T-helper 22 cell (primary cell): Measurements from ENCODE around the gene SMC1B.
"Not testable (repeated sequence)": the region's sequence is repeated elsewhere in the genome, so short reads cannot be mapped to it uniquely, and the experiment has no call there.

ENCODE experiments used
- DNase-seq: peaks from one replicate; pipeline ENCODE4 v3.0.0-alpha.2; 2020; ENCODE audit warnings: low read depth

Gene SMC1B

GRCh38 chr22:45420011-45420410 lies 6.6 kb upstream of the SMC1B start:
- DNase-seq: no peak

GRCh38 chr22:45418770-45419138 lies 5.4 kb upstream of the SMC1B start:
- DNase-seq: no peak

- no peak for DNase-seq
Observed at GRCh38 chr22:45418056-45418769, 4.8 kb upstream of the SMC1B start.

- no peak for DNase-seq
Observed at GRCh38 chr22:45413013-45413367, 409 bp downstream of the SMC1B start.

- no peak for DNase-seq
Observed at GRCh38 chr22:45407793-45408192, 5.6 kb downstream of the SMC1B start.

- no peak for DNase-seq
Observed at GRCh38 chr22:45402466-45402985, 10.9 kb downstream of the SMC1B start.

- no peak for DNase-seq
Observed at GRCh38 chr22:45399712-45400445, 13.5 kb downstream of the SMC1B start.

GRCh38 chr22:45398214-45398613 lies 15.2 kb downstream of the SMC1B start:
- DNase-seq: no peak

GRCh38 chr22:45397806-45398205 lies 15.6 kb downstream of the SMC1B start:
- DNase-seq: no peak

- DNase-seq: no peak
Observed at GRCh38 chr22:45389546-45389945, 23.9 kb downstream of the SMC1B start.

GRCh38 chr22:45381348-45381747 lies 32.1 kb downstream of the SMC1B start:
- DNase-seq: no peak

- DNase-seq: no peak
Observed at GRCh38 chr22:45376703-45377102, 36.7 kb downstream of the SMC1B start.

GRCh38 chr22:45376009-45376408 lies 37.4 kb downstream of the SMC1B start:
- no peak for DNase-seq

- DNase-seq: not testable (repeated sequence)
Observed at GRCh38 chr22:45373592-45373991, 39.8 kb downstream of the SMC1B start.

- DNase-seq: no peak
Observed at GRCh38 chr22:45366713-45367112, 46.7 kb downstream of the SMC1B start.

GRCh38 chr22:45359627-45360026 lies 53.8 kb downstream of the SMC1B start:
- no peak for DNase-seq

GRCh38 chr22:45358127-45358526 lies 55.3 kb downstream of the SMC1B start:
- DNase-seq: no peak

- no peak for DNase-seq
Observed at GRCh38 chr22:45357490-45357889, 55.9 kb downstream of the SMC1B start.

- DNase-seq: no peak
Observed at GRCh38 chr22:45353786-45354185, 59.6 kb downstream of the SMC1B start.

- DNase-seq: not testable (repeated sequence)
Observed at GRCh38 chr22:45352757-45353156, 60.6 kb downstream of the SMC1B start.

GRCh38 chr22:45351956-45352355 lies 61.4 kb downstream of the SMC1B start:
- no peak for DNase-seq

- no peak for DNase-seq
Observed at GRCh38 chr22:45349916-45350315, 63.5 kb downstream of the SMC1B start.

GRCh38 chr22:45344334-45344733 lies 69.1 kb downstream of the SMC1B start:
- no peak for DNase-seq

- DNase-seq: no peak
Observed at GRCh38 chr22:45343143-45343542, 70.3 kb downstream of the SMC1B start.
